ENCODE results near the gene TMEFF2. TPM values are rescaled to one million over a fixed set of nuclear protein-coding genes. Genes with fewer than 3 reads are reported as not detected.

Gene TMEFF2
- total RNA-seq, 1 donor from 2014 or later = not detected

DNA sequence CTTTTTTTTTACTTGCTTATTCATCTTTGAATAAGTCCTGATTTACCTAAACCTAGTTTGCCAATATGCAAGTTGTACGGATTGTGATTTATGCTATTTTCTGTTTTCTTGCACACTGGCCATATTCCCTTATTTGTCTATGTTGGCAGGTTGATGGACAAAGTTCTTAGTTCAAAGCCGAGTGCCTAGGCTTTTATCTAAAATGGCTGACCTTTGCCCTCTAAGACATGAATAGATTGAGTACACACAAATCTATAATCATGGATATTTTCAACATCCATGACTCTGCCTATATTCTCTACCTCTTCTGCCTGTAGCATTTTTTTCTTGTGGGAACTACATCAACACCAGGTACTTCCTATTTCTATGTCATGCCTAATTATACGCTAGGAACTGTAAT, 171.7 kb downstream of the TMEFF2 start:
- TF ChIP-seq POLR2A (IDR thresholded peaks at IDR 0.05) (no peak), POLR2AphosphoS5 (IDR thresholded peaks at IDR 0.05; ENCODE audit: insufficient read depth in 1 of 2, low read depth in 1 of 2) (no peak), CTCF (IDR thresholded peaks at IDR 0.05) (no peak)
- no peaks in the 10 kb centered on the region for H3K4me1 ChIP-seq
- H3K27ac ChIP-seq = no peak overlapping the region
- intact Hi-C loops (cut with DNase I) = no loop called here
- H3K9me3 ChIP-seq = no peaks in the 10 kb centered on the region
- H3K4me3 ChIP-seq = no peak overlapping the region
- H3K36me3 ChIP-seq = no peaks in the 10 kb centered on the region
- no peak for DNase-seq (ENCODE audit: extremely low spot score in 2 of 2)
- H3K27me3 ChIP-seq = no peaks in the 10 kb centered on the region

GRCh38 chr2:192017844-192018243, 176.9 kb downstream of the TMEFF2 start:
- H3K4me1 ChIP-seq = no peaks in the 10 kb centered on the region
- intact Hi-C loops (cut with DNase I) = no loop called here
- H3K36me3 ChIP-seq = no peaks in the 10 kb centered on the region
- DNase-seq (ENCODE audit: extremely low spot score in 2 of 2) = no peak
- no peak overlapping the region for H3K4me3 ChIP-seq
- no peak overlapping the region for H3K27ac ChIP-seq
- H3K27me3 ChIP-seq = no peaks in the 10 kb centered on the region
- TF ChIP-seq CTCF (IDR thresholded peaks at IDR 0.05) (no peak), POLR2A (IDR thresholded peaks at IDR 0.05) (no peak), POLR2AphosphoS5 (IDR thresholded peaks at IDR 0.05; ENCODE audit: insufficient read depth in 1 of 2, low read depth in 1 of 2) (no peak)
- H3K9me3 ChIP-seq = no peaks in the 10 kb centered on the region

- DNase-seq (ENCODE audit: extremely low spot score in 2 of 2) = no peak
- intact Hi-C loops (cut with DNase I) = no loop called here
- H3K27ac ChIP-seq = no peak overlapping the region
These were observed 178.5 kb downstream of the TMEFF2 start for GRCh38 chr2:192016265-192016664.

DNA sequence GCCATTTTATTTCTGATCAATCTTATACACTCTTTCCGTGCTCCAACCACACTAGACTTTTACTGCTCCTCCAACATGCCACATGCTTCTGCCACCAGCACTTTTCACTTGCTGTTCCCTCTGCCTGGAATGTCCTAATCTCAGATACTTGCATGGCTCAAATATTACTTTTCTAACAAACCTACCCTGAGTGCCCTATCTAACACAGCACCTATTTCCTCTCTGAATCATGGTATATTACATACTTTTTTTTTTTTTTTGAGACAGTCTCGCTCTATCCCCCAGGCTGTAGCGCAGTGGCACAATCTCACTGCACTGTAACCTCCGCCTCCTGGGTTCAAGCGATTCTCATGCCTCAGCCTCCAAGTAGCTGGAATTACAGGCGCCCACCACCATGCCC, 181.5 kb downstream of the TMEFF2 start:
- Histone ChIP-seq H3K27ac (no peak overlapping the region), H3K27me3 (no peaks in the 10 kb centered on the region), H3K9me3 (no peaks in the 10 kb centered on the region), H3K4me3 (no peak overlapping the region), H3K36me3 (no peaks in the 10 kb centered on the region), H3K4me1 (no peaks in the 10 kb centered on the region)
- intact Hi-C loops (cut with DNase I) = no loop called here
- TF ChIP-seq CTCF (IDR thresholded peaks at IDR 0.05) = no peak
- TF ChIP-seq POLR2A (IDR thresholded peaks at IDR 0.05) = no peak
- no peak for TF ChIP-seq POLR2AphosphoS5 (IDR thresholded peaks at IDR 0.05; ENCODE audit: insufficient read depth in 1 of 2, low read depth in 1 of 2)
- no peak for DNase-seq (ENCODE audit: extremely low spot score in 2 of 2)

More at GRCh38 chr2:192016265-192016664, 178.5 kb downstream of the TMEFF2 start:
- TF ChIP-seq POLR2AphosphoS5 (IDR thresholded peaks at IDR 0.05; ENCODE audit: insufficient read depth in 1 of 2, low read depth in 1 of 2) (no peak), CTCF (IDR thresholded peaks at IDR 0.05) (no peak), POLR2A (IDR thresholded peaks at IDR 0.05) (no peak)
- no peaks in the 10 kb centered on the region for H3K27me3 ChIP-seq
- H3K36me3 ChIP-seq = no peaks in the 10 kb centered on the region
- H3K9me3 ChIP-seq = no peaks in the 10 kb centered on the region
- no peaks in the 10 kb centered on the region for H3K4me1 ChIP-seq
- no peak overlapping the region for H3K4me3 ChIP-seq

DNA sequence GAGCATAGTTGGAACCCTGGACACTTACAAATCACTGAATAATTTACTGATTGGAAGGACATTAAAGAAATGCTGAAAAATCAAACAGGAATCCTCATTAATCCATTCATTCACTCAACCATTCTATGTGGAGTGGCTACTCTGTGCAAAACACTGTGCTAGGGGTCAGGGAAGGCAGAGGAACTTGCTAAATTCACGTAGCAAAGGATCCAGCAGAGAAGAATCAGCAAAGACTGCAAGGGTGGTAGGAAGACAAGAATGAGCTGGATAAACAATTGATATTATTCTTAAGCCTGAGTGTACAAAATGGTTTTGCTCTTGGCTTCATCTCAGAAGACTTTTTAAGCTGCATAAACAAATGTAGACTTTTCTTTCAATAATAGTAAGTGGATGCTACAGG, 183.5 kb downstream of the TMEFF2 start:
- no peak overlapping the region for H3K27ac ChIP-seq

More for the DNA sequence above, 183.5 kb downstream of the TMEFF2 start:
- H3K36me3 ChIP-seq = no peaks in the 10 kb centered on the region
- no peaks in the 10 kb centered on the region for H3K4me1 ChIP-seq
- DNase-seq (ENCODE audit: extremely low spot score in 2 of 2) = no peak
- TF ChIP-seq CTCF (IDR thresholded peaks at IDR 0.05) = no peak
- H3K9me3 ChIP-seq = no peaks in the 10 kb centered on the region
- H3K4me3 ChIP-seq = no peak overlapping the region
- intact Hi-C loops (cut with DNase I) = no loop called here
- H3K27me3 ChIP-seq = no peaks in the 10 kb centered on the region
